A549 (cell line): ENCODE measurements around the gene PRKN. TPM values are rescaled to one million over a fixed set of nuclear protein-coding genes. Genes with fewer than 3 reads are reported as not detected.

Experiments
- ATAC-seq, 2 experiments: fragments of 200-7000 bp in 1 of 2; fragments of >200 bp in 1 of 2; cut with Nextera tagmentation in 1 of 2; cut with Tn5 transposase in 1 of 2; 3 replicates each; pipeline versions ENCODE4 v1.8.0 to v1.9.1; 2018 to 2020; ENCODE audit warnings: mild to moderate bottlenecking in 1 of 2, moderate library complexity in 1 of 2
- CTCF ChIA-PET: fragments of 300-600 bp; sonication (Branson Sonifier 250); formaldehyde crosslinking; extraction: SDS; loops from one replicate; lab custom pipeline; 2021; ENCODE audit warnings: antibody characterized with exemption, inconsistent platforms; lab: Yijun Ruan, JAX
- POLR2A ChIA-PET: fragments of 350-600 bp; formaldehyde crosslinking; extraction: SDS; loops from one replicate; lab custom pipeline; 2021; ENCODE audit warnings: antibody characterized with exemption, inconsistent platforms; lab: Yijun Ruan, JAX
- DNase-seq, 2 experiments: peaks; one replicate each; pipeline versions ENCODE4 v3.0.0 to v3.0.0-alpha.2; 2011 to 2016; ENCODE audit warnings: low read depth in 1 of 2, low spot score in 1 of 2
- FAIRE-seq: peaks from 2 replicates; lab custom pipeline; 2011; peaks lifted over from hg19 to GRCh38; lab: Jason Lieb, UNC
- H3K27ac ChIP-seq, 2 experiments: fragments of >200 bp; sonication (Bioruptor Twin); formaldehyde crosslinking; 3 replicates each; pipeline ENCODE4 v1.5.1; 2016 to 2017
- H3K4me1 ChIP-seq: fragments of >200 bp; sonication (Bioruptor Twin); formaldehyde crosslinking; 3 replicates; pipeline ENCODE4 v1.6.1; 2016
- H3K4me2 ChIP-seq: fragments of >200 bp; sonication (Bioruptor Twin); formaldehyde crosslinking; 3 replicates; pipeline ENCODE4 v1.6.1; 2016
- H3K4me3 ChIP-seq: fragments of >200 bp; sonication (Bioruptor Twin); formaldehyde crosslinking; 3 replicates; pipeline ENCODE4 v1.5.1; 2016
- H3K9me3 ChIP-seq: fragments of >200 bp; sonication (Bioruptor Twin); formaldehyde crosslinking; 3 replicates; pipeline ENCODE4 v1.6.1; 2016
- CBX2 ChIP-seq: fragments of 200-600 bp; sonication (generic); IDR thresholded peaks from 2 replicates; pipeline ENCODE4 v1.6.1; 2016; ENCODE audit warnings: low read depth, mild to moderate bottlenecking, borderline replicate concordance
- CBX8 ChIP-seq: fragments of 200-600 bp; sonication (generic); IDR thresholded peaks from 2 replicates; pipeline ENCODE4 v1.6.1; 2016
- CEBPB ChIP-seq, 2 experiments: fragments of >200 bp in 1 of 2; sonication (Bioruptor Twin) in 1 of 2; formaldehyde crosslinking in 1 of 2; IDR thresholded peaks; 2 replicates each; pipeline ENCODE4 v1.6.1; 2012 to 2016
- CHD4 ChIP-seq: fragments of 200-600 bp; sonication (generic); IDR thresholded peaks from 2 replicates; pipeline ENCODE4 v1.6.1; 2016; ENCODE audit warnings: antibody characterized with exemption, mild to moderate bottlenecking, borderline replicate concordance
- EP300 ChIP-seq, 2 experiments: fragments of >200 bp; sonication (Bioruptor Twin); formaldehyde crosslinking; IDR thresholded peaks; 2 replicates in 1 of 2; 3 replicates in 1 of 2; pipeline ENCODE4 v1.6.1; 2016 to 2017
- GATA3 ChIP-seq: IDR thresholded peaks from 2 replicates; pipeline ENCODE4 v1.6.1; 2012; ENCODE audit warnings: borderline replicate concordance
- HDAC2 ChIP-seq: fragments of 200-600 bp; sonication (generic); IDR thresholded peaks from 2 replicates; pipeline ENCODE4 v1.6.1; 2016
- HEYL ChIP-seq: fragments of 250-450 bp; sonication (Bioruptor Pico); IDR thresholded peaks from 2 replicates; pipeline ENCODE4 v1.8.0; 2021; ENCODE audit warnings: mild to moderate bottlenecking, moderate library complexity
- MAFK ChIP-seq: fragments of 450-650 bp; IDR thresholded peaks from 2 replicates; pipeline ENCODE4 v1.6.1; 2014; ENCODE audit not compliant: partially characterized antibody
- MAX ChIP-seq: IDR thresholded peaks from 2 replicates; pipeline ENCODE4 v1.6.1; 2012
- MAZ ChIP-seq: fragments of 150-350 bp; IDR thresholded peaks from 2 replicates; pipeline ENCODE4 v1.6.1; 2014; ENCODE audit warnings: antibody characterized with exemption, low read depth, low read length, borderline replicate concordance
- MYC ChIP-seq: IDR thresholded peaks from 2 replicates; pipeline ENCODE4 v1.6.1; 2012; ENCODE audit warnings: mild to moderate bottlenecking, inconsistent platforms, low read length, improper control_type of control experiment, borderline replicate concordance
- NPAS2 ChIP-seq: fragments of 250-450 bp; sonication (Bioruptor Pico); IDR thresholded peaks from 2 replicates; pipeline ENCODE4 v1.8.0; 2022; ENCODE audit warnings: mild to moderate bottlenecking, moderate library complexity, borderline replicate concordance
- NR3C1 ChIP-seq: fragments of >200 bp; sonication (Bioruptor Twin); formaldehyde crosslinking; IDR thresholded peaks from 3 replicates; pipeline ENCODE4 v1.6.1; 2017
- PBX3 ChIP-seq: IDR thresholded peaks from 2 replicates; pipeline ENCODE4 v1.6.1; 2012
- PHF8 ChIP-seq: fragments of 200-600 bp; sonication (generic); IDR thresholded peaks from 2 replicates; pipeline ENCODE4 v1.6.1; 2016; ENCODE audit warnings: low read depth, mild to moderate bottlenecking, antibody characterized with exemption, moderate library complexity, borderline replicate concordance
- POLR2A ChIP-seq: IDR thresholded peaks from 2 replicates; pipeline ENCODE4 v1.6.1; 2012; ENCODE audit warnings: mild to moderate bottlenecking, low read length
- POLR2AphosphoS2 ChIP-seq: conservative IDR thresholded peaks from 2 replicates; pipeline ENCODE4 v1.6.1; 2012; ENCODE audit warnings: low read length, improper control_type of control experiment, inconsistent platforms
- RAD21 ChIP-seq, 2 experiments: fragments of >200 bp in 1 of 2; sonication (Bioruptor Twin) in 1 of 2; formaldehyde crosslinking in 1 of 2; IDR thresholded peaks in 1 of 2; conservative IDR thresholded peaks in 1 of 2; 2 replicates in 1 of 2; 3 replicates in 1 of 2; pipeline ENCODE4 v1.6.1; 2012 to 2018; ENCODE audit warnings: inconsistent platforms in 1 of 2
- RNF2 ChIP-seq: fragments of 200-600 bp; sonication (generic); IDR thresholded peaks from 2 replicates; pipeline ENCODE4 v1.6.1; 2016; ENCODE audit warnings: low read depth, mild to moderate bottlenecking, antibody characterized with exemption, moderate library complexity, borderline replicate concordance
- TFCP2L1 ChIP-seq: fragments of 250-450 bp; sonication (Bioruptor Pico); IDR thresholded peaks from 2 replicates; pipeline ENCODE4 v1.5.0; 2021; ENCODE audit warnings: mild to moderate bottlenecking
- TP53 ChIP-seq: fragments of 250-450 bp; sonication (Bioruptor Pico); IDR thresholded peaks from 2 replicates; pipeline ENCODE4 v1.5.0; 2021; ENCODE audit warnings: mild to moderate bottlenecking, moderate library complexity
- USF2 ChIP-seq: fragments of 450-650 bp; IDR thresholded peaks from 2 replicates; pipeline ENCODE4 v1.6.1; 2014; ENCODE audit warnings: antibody characterized with exemption
- ZFP36 ChIP-seq: fragments of 450-650 bp; IDR thresholded peaks from 2 replicates; pipeline ENCODE4 v1.6.1; 2014; ENCODE audit warnings: borderline replicate concordance; ENCODE audit not compliant: partially characterized antibody
- ZSCAN20 ChIP-seq: fragments of 250-450 bp; sonication (Bioruptor Pico); IDR thresholded peaks from 2 replicates; pipeline ENCODE4 v1.8.0; 2022; ENCODE audit warnings: mild to moderate bottlenecking, moderate library complexity
- WGBS: methylation state at CpG from one replicate; pipeline ENCODE4 v1.1.6; 2017; ENCODE audit errors: missing lambda C conversion rate; 5-methylcytosine and 5-hydroxymethylcytosine counted together
- polyA plus RNA-seq, 4 experiments: library from polyadenylated mRNA; depleted of rRNA in 3 of 4; stranded (reverse); fragments of >200 nt; fragmentation: RNase III in 1 of 4; extraction: RNeasy Plus Mini Kit Qiagen cat#74134 plus additional on column Dnase treatment in 1 of 4; gene quantifications; 2 replicates in 3 of 4; 3 replicates in 1 of 4; pipeline ENCODE4 v1.2.3, GENCODE V29; 2011 to 2017
- TF ChIP-seq, protein P1 (sequence below): fragments of 150-350 bp; IDR thresholded peaks from 2 replicates; pipeline ENCODE4 v1.6.1; 2014; ENCODE audit warnings: low read depth, mild to moderate bottlenecking, low read length
- TF ChIP-seq, protein P2 (sequence below): fragments of 200-600 bp; sonication (generic); IDR thresholded peaks from 2 replicates; pipeline ENCODE4 v1.6.1; 2016; ENCODE audit warnings: antibody characterized with exemption, mild to moderate bottlenecking, moderate library complexity
- TF ChIP-seq, protein P3 (sequence below): fragments of >200 bp; sonication (Bioruptor Twin); formaldehyde crosslinking; IDR thresholded peaks from 2 replicates; pipeline ENCODE4 v1.6.1; 2016

Gene PRKN
- polyA plus RNA-seq, 2 of the 4 experiments (the other 2 are of a cell fraction) = 0.36 to 0.39 TPM

DNA sequence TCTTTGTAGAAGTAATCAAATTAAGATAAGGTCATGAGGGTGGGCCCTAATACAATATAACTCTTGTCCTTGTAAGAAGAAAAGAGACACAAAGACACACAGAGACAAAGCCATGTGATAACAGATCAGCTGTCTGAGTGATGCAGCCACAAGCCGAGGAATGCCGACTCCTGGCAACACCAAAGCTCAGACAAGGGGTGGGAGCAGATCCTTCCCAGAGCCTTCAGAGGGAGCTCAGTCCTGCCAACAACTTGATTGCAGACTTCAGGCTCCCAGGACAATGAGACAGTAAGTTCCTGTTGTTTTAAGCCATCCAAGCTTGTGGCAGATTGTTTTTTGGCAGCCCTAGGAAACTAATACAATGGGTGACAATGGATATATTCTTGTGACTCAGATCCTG lies 1128.7 kb downstream of the PRKN start:
- no peak for TF ChIP-seq PBX3
- TF ChIP-seq NPAS2 = no peak
- TF ChIP-seq CBX2 = no peak
- TF ChIP-seq MAX = no peak
- no peak for TF ChIP-seq MYC
- TF ChIP-seq ZFP36 = no peak
- TF ChIP-seq USF2 = no peak
- no peak for TF ChIP-seq HEYL (CRISPR knock-in tag)
- no peak for TF ChIP-seq POLR2AphosphoS2
- no peak for TF ChIP-seq CHD4
- TF ChIP-seq, protein P1, sequence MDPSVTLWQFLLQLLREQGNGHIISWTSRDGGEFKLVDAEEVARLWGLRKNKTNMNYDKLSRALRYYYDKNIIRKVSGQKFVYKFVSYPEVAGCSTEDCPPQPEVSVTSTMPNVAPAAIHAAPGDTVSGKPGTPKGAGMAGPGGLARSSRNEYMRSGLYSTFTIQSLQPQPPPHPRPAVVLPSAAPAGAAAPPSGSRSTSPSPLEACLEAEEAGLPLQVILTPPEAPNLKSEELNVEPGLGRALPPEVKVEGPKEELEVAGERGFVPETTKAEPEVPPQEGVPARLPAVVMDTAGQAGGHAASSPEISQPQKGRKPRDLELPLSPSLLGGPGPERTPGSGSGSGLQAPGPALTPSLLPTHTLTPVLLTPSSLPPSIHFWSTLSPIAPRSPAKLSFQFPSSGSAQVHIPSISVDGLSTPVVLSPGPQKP = no peak
- no peak for TF ChIP-seq NR3C1
- TF ChIP-seq MAZ = no peak
- TF ChIP-seq ZSCAN20 (CRISPR knock-in tag) = no peak
- no peak for TF ChIP-seq POLR2A
- no peak for TF ChIP-seq RNF2
- CTCF ChIA-PET = interaction anchor here (1.4 kb wide), 1 partner anchor 10 kb away, joined by 3 read pairs; no protein-coding TSS in a partner anchor
- H3K9me3 ChIP-seq = no peaks in the 10 kb centered on the region
- no peak overlapping the region for H3K4me3 ChIP-seq
- no peaks in the 10 kb centered on the region for H3K4me1 ChIP-seq
- ATAC-seq (no peak), DNase-seq (no peak), FAIRE-seq (no peak)
- no peak overlapping the region for H3K4me2 ChIP-seq
- no peak overlapping the region for H3K27ac ChIP-seq
- POLR2A ChIA-PET = no interaction called here
- 67% methylated on average over 2 of the region's 2 CpGs for WGBS

GRCh38 chr6:161596807-161597520 lies 1130.6 kb downstream of the PRKN start:
- Histone ChIP-seq H3K27ac (no peak overlapping the region), H3K4me2 (no peak overlapping the region), H3K4me3 (no peak overlapping the region), H3K4me1 (no peaks in the 10 kb centered on the region), H3K9me3 (no peaks in the 10 kb centered on the region)
- 31% methylated on average over 7 of the region's 7 CpGs for WGBS
- no peak for FAIRE-seq
- no peak for DNase-seq
- no peak for ATAC-seq
- POLR2A ChIA-PET = no interaction called here
- CTCF ChIA-PET = interaction anchor here (1.0 to 1.1 kb wide), 2 partner anchors 54 to 178 kb away, joined by 3 read pairs; no protein-coding TSS in a partner anchor
- TF ChIP-seq PBX3 = no peak
- no peak for TF ChIP-seq CEBPB (IDR thresholded peaks at IDR 0.05)
- no peak for TF ChIP-seq GATA3
- TF ChIP-seq RAD21 (conservative IDR thresholded peaks at IDR 0.05 in 1 of 2, IDR thresholded peaks at IDR 0.05 in 1 of 2) = no peak
- TF ChIP-seq HDAC2 = no peak
- TF ChIP-seq PHF8 = no peak
- no peak for TF ChIP-seq MAZ
- TF ChIP-seq, protein P2, sequence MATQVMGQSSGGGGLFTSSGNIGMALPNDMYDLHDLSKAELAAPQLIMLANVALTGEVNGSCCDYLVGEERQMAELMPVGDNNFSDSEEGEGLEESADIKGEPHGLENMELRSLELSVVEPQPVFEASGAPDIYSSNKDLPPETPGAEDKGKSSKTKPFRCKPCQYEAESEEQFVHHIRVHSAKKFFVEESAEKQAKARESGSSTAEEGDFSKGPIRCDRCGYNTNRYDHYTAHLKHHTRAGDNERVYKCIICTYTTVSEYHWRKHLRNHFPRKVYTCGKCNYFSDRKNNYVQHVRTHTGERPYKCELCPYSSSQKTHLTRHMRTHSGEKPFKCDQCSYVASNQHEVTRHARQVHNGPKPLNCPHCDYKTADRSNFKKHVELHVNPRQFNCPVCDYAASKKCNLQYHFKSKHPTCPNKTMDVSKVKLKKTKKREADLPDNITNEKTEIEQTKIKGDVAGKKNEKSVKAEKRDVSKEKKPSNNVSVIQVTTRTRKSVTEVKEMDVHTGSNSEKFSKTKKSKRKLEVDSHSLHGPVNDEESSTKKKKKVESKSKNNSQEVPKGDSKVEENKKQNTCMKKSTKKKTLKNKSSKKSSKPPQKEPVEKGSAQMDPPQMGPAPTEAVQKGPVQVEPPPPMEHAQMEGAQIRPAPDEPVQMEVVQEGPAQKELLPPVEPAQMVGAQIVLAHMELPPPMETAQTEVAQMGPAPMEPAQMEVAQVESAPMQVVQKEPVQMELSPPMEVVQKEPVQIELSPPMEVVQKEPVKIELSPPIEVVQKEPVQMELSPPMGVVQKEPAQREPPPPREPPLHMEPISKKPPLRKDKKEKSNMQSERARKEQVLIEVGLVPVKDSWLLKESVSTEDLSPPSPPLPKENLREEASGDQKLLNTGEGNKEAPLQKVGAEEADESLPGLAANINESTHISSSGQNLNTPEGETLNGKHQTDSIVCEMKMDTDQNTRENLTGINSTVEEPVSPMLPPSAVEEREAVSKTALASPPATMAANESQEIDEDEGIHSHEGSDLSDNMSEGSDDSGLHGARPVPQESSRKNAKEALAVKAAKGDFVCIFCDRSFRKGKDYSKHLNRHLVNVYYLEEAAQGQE = no peak
- no peak for TF ChIP-seq EP300 (IDR thresholded peaks at IDR 0.05)
- TF ChIP-seq MAFK = no peak
- no peak for TF ChIP-seq TFCP2L1
- TF ChIP-seq, protein P3, sequence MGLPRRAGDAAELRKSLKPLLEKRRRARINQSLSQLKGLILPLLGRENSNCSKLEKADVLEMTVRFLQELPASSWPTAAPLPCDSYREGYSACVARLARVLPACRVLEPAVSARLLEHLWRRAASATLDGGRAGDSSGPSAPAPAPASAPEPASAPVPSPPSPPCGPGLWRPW = no peak
- no peak for TF ChIP-seq CBX8
- TF ChIP-seq TP53 (CRISPR knock-in tag) = no peak
